K562 (cell line): Measurements from ENCODE around the gene PAF1. TPM values are rescaled to one million over a fixed set of nuclear protein-coding genes. Genes with fewer than 3 reads are reported as not detected.

Source experiments
- BCOR ChIP-seq: fragments of 450-650 bp; IDR thresholded peaks from 2 replicates; pipeline ENCODE4 v1.6.1; 2016
- BRF2 ChIP-seq: IDR thresholded peaks from 3 replicates; pipeline ENCODE4 v1.6.1; 2011; ENCODE audit warnings: borderline replicate concordance, mild to moderate bottlenecking; ENCODE audit not compliant: insufficient read length, insufficient read depth
- CHCHD3 ChIP-seq: fragments of 250-450 bp; sonication (Bioruptor Pico); IDR thresholded peaks from 2 replicates; pipeline ENCODE4 v2.1.2; 2022; ENCODE audit warnings: mild to moderate bottlenecking
- DDX20 ChIP-seq: fragments of 450-650 bp; IDR thresholded peaks from 2 replicates; pipeline ENCODE4 v1.6.1; 2016; ENCODE audit warnings: missing genetic modification characterization, low read depth, mild to moderate bottlenecking, missing compliant biosample characterization, moderate library complexity
- ELK3 ChIP-seq: fragments of 450-650 bp; formaldehyde crosslinking; IDR thresholded peaks from 2 replicates; pipeline ENCODE4 v1.4.0; 2020; ENCODE audit warnings: mild to moderate bottlenecking
- FOXM1 ChIP-seq, 2 experiments: fragments of 450-650 bp in 1 of 2; sonication (generic) in 1 of 2; formaldehyde crosslinking in 1 of 2; IDR thresholded peaks; 2 replicates each; pipeline versions ENCODE4 v1.6.1 to v1.9.0; 2017 to 2022; ENCODE audit warnings: low read depth in 2 of 2, mild to moderate bottlenecking in 2 of 2, missing genetic modification reagents in 1 of 2, moderate library complexity in 1 of 2
- GABPB1 ChIP-seq: sonication (generic); formaldehyde crosslinking; IDR thresholded peaks from 2 replicates; pipeline ENCODE4 v1.8.0; 2022; ENCODE audit warnings: mild to moderate bottlenecking, missing genetic modification reagents
- HMBOX1 ChIP-seq: sonication (generic); IDR thresholded peaks from 2 replicates; pipeline ENCODE4 v1.6.1; 2016
- LCOR ChIP-seq: sonication (generic); formaldehyde crosslinking; IDR thresholded peaks from 2 replicates; pipeline ENCODE4 v1.8.0; 2022; ENCODE audit warnings: mild to moderate bottlenecking, missing genetic modification reagents
- NEUROD1 ChIP-seq: fragments of 150-350 bp; IDR thresholded peaks from 2 replicates; pipeline ENCODE4 v1.6.1; 2014; ENCODE audit warnings: borderline replicate concordance, low read length, low read depth; ENCODE audit not compliant: partially characterized antibody
- PATZ1 ChIP-seq: fragments of 250-450 bp; sonication (Bioruptor Pico); IDR thresholded peaks from 2 replicates; pipeline ENCODE4 v1.5.0; 2020; ENCODE audit warnings: mild to moderate bottlenecking, borderline replicate concordance
- PHB2 ChIP-seq: fragments of 450-650 bp; IDR thresholded peaks from 2 replicates; pipeline ENCODE4 v1.6.1; 2017; ENCODE audit warnings: low read depth
- PPARD ChIP-seq: fragments of 250-450 bp; sonication (Bioruptor Pico); IDR thresholded peaks from 2 replicates; pipeline ENCODE4 v1.8.0; 2022; ENCODE audit warnings: inconsistent platforms, mild to moderate bottlenecking, moderate library complexity
- SMARCE1 ChIP-seq: fragments of 450-650 bp; IDR thresholded peaks from 2 replicates; pipeline ENCODE4 v1.7.1; 2016; ENCODE audit warnings: mild to moderate bottlenecking
- SNIP1 ChIP-seq: fragments of 450-650 bp; IDR thresholded peaks from 2 replicates; pipeline ENCODE4 v1.7.1; 2017; ENCODE audit warnings: low read depth, mild to moderate bottlenecking
- TRIM28 ChIP-seq: fragments of 450-650 bp; IDR thresholded peaks from 2 replicates; pipeline ENCODE4 v1.6.1; 2017
- XRCC5 ChIP-seq: fragments of 200-400 bp; formaldehyde crosslinking; IDR thresholded peaks from 2 replicates; pipeline ENCODE4 v1.6.1; 2017; ENCODE audit warnings: low read depth, mild to moderate bottlenecking, low read length
- ZNF124 ChIP-seq: sonication (generic); formaldehyde crosslinking; IDR thresholded peaks from 2 replicates; pipeline ENCODE4 v1.8.1; 2022; ENCODE audit warnings: missing genetic modification reagents
- ZNF277 ChIP-seq: fragments of 250-450 bp; sonication (Bioruptor Pico); IDR thresholded peaks from 2 replicates; pipeline ENCODE4 v1.8.0; 2022; ENCODE audit warnings: inconsistent platforms, mild to moderate bottlenecking, moderate library complexity, borderline replicate concordance
- ZNF347 ChIP-seq: fragments of 450-650 bp; formaldehyde crosslinking; IDR thresholded peaks from 2 replicates; pipeline ENCODE4 v1.4.0; 2020; ENCODE audit warnings: low read depth, mild to moderate bottlenecking, moderate library complexity
- ZNF444 ChIP-seq: fragments of 250-450 bp; sonication (Bioruptor Pico); IDR thresholded peaks from 2 replicates; pipeline ENCODE4 v1.4.0; 2020; ENCODE audit warnings: mild to moderate bottlenecking, moderate library complexity
- ZNF583 ChIP-seq: fragments of 250-450 bp; sonication (Bioruptor Pico); IDR thresholded peaks from 2 replicates; pipeline ENCODE4 v1.4.0; 2020
- ZNF778 ChIP-seq: fragments of 450-650 bp; formaldehyde crosslinking; IDR thresholded peaks from 2 replicates; pipeline ENCODE4 v1.4.0; 2020; ENCODE audit warnings: mild to moderate bottlenecking, moderate library complexity
- polyA plus RNA-seq, 8 experiments: library from polyadenylated mRNA; depleted of rRNA in 4 of 8; stranded (reverse) in 5 of 8; unstranded in 3 of 8; fragments of >200 nt; fragmentation: Nextera tagmentation in 2 of 8; fragmentation: Illumina TruSeq in 1 of 8; extraction: Ambion mirVana in 2 of 8; extraction: Trizol in 1 of 8; gene quantifications; 2 replicates each; pipeline versions ENCODE4 v1.2.1 to v1.2.3, GENCODE V29; 2011 to 2014; ENCODE audit warnings: inconsistent platforms in 1 of 8, missing spikeins in 1 of 8
- total RNA-seq, 7 experiments: library from RNA; depleted of rRNA in 6 of 7; stranded (reverse); fragments of >200 nt in 6 of 7; fragmentation: Illumina TruSeq in 2 of 7; extraction: Trizol in 2 of 7; gene quantifications; 2 replicates each; pipeline versions ENCODE4 v1.2.1 to v1.2.3, GENCODE V29; 2011 to 2021; ENCODE audit warnings: low replicate concordance in 1 of 7

The PAF1 gene
- total and polyA plus RNA-seq, 9 of the 15 experiments (the other 6 are each of a cell fraction or from before 2014, with no cell fraction given), result 1.5 to 45.0 (median 33.8) TPM

- no peak; the same call in 1 of the 2 replicates for TF ChIP-seq BCOR
- peak; percentile 99 for TF ChIP-seq GABPB1 (CRISPR knock-in tag)
- TF ChIP-seq DDX20 (tag), result no peak
- TF ChIP-seq ZNF778 (CRISPR knock-in tag), result no peak
- TF ChIP-seq PATZ1 (CRISPR knock-in tag), result no peak
- no peak for TF ChIP-seq PPARD (CRISPR knock-in tag)
- TF ChIP-seq TRIM28, result peak; percentile 99
- TF ChIP-seq ZNF124, result no peak
- no peak for TF ChIP-seq SMARCE1
- TF ChIP-seq SNIP1, result peak; percentile 70; the same call in 1 of the 2 replicates
- TF ChIP-seq ELK3 (CRISPR knock-in tag), result no peak
- TF ChIP-seq CHCHD3, result 0 out of 2 replicates have a peak, but pooled peaks have one; percentile 44
- TF ChIP-seq HMBOX1, result no peak
- no peak for TF ChIP-seq ZNF583
- no peak for TF ChIP-seq ZNF444
- no peak for TF ChIP-seq BRF2
- no peak for TF ChIP-seq ZNF347
- peak; percentile 79 for TF ChIP-seq NEUROD1
- no peak for TF ChIP-seq FOXM1 (IDR thresholded peaks at IDR 0.05; ENCODE audit: low read depth)
- no peak for TF ChIP-seq FOXM1 (CRISPR knock-in tag; IDR thresholded peaks at IDR 0.05; ENCODE audit: low read depth)
- TF ChIP-seq PHB2, result no peak
- TF ChIP-seq XRCC5, result no peak
- no peak for TF ChIP-seq ZNF277 (CRISPR knock-in tag)
- TF ChIP-seq LCOR (CRISPR knock-in tag), result no peak
Observed at GRCh38 chr19:39341719-39342604, 48.9 kb downstream of the PAF1 start, which contains the start of gene SAMD4B (continued).
